Lung microvascular endothelial cell (primary cell): ENCODE data around the gene KCNJ2. TPM values are rescaled to one million over a fixed set of nuclear protein-coding genes. Genes with fewer than 3 reads are reported as not detected.

Experiments
- DNase-seq, 2 donors: peaks; one replicate each; pipeline versions ENCODE4 v3.0.0 to v3.0.0-alpha.2; 2010; ENCODE audit warnings: low read depth in 2 of 2
- total RNA-seq: library from RNA; depleted of rRNA; stranded (reverse); fragments of >200 nt; gene quantifications from 2 replicates; pipeline ENCODE4 v1.2.1, GENCODE V29; 2014

KCNJ2 gene
- total RNA-seq = 0.79 and 3.5 TPM in 2 replicates

- DNase-seq = peak; percentile 70 to 86
Measured at GRCh38 chr17:70168977-70169708, at the start of gene KCNJ2. TSS of gene KCNJ2 (plus strand) at chr17:70169532. CDS start at chr17:70175040, 5,508 bp downstream.

GRCh38 chr17:70119545-70119944 is 49.8 kb upstream of the KCNJ2 start:
- DNase-seq = no peak

GRCh38 chr17:70119983-70120382 is 49.3 kb upstream of the KCNJ2 start:
- DNase-seq = peak; percentile 15 to 50

GRCh38 chr17:70120425-70120824 is 48.9 kb upstream of the KCNJ2 start:
- no peak for DNase-seq

GRCh38 chr17:70121126-70121525 is 48.2 kb upstream of the KCNJ2 start:
- DNase-seq = peak; percentile 69 to 80

GRCh38 chr17:70123193-70123592 is 46.1 kb upstream of the KCNJ2 start:
- peak in 1 of 2 donors; percentile 44 for DNase-seq

GRCh38 chr17:70124723-70125122 is 44.6 kb upstream of the KCNJ2 start:
- DNase-seq = no peak

GRCh38 chr17:70127221-70127873 is 42.0 kb upstream of the KCNJ2 start:
- DNase-seq = no peak

GRCh38 chr17:70128727-70129238 is 40.5 kb upstream of the KCNJ2 start:
- peak in 1 of 2 donors; percentile 57 for DNase-seq

GRCh38 chr17:70130289-70130688 is 39.0 kb upstream of the KCNJ2 start:
- no peak for DNase-seq

GRCh38 chr17:70132505-70132904 is 36.8 kb upstream of the KCNJ2 start:
- DNase-seq = no peak

GRCh38 chr17:70134042-70134441 is 35.3 kb upstream of the KCNJ2 start:
- DNase-seq = no peak

GRCh38 chr17:70134777-70135176 is 34.6 kb upstream of the KCNJ2 start:
- DNase-seq = no peak

GRCh38 chr17:70136131-70136530 is 33.2 kb upstream of the KCNJ2 start:
- DNase-seq = no peak

GRCh38 chr17:70137451-70138230 is 31.7 kb upstream of the KCNJ2 start:
- peak; percentile 41 to 69 for DNase-seq

- no peak for DNase-seq
Measured at GRCh38 chr17:70138291-70138865, 31.0 kb upstream of the KCNJ2 start.

GRCh38 chr17:70139449-70139993 is 29.8 kb upstream of the KCNJ2 start:
- DNase-seq = no peak

- DNase-seq = peak; percentile 68
Measured at GRCh38 chr17:70144260-70144846, 25.0 kb upstream of the KCNJ2 start.

- no peak for DNase-seq
Measured at GRCh38 chr17:70153210-70153609, 16.1 kb upstream of the KCNJ2 start.

- DNase-seq = no peak
Measured at GRCh38 chr17:70157151-70157550, 12.2 kb upstream of the KCNJ2 start.

GRCh38 chr17:70158180-70158579 is 11.2 kb upstream of the KCNJ2 start:
- DNase-seq = peak; percentile 65 to 96
